C4-2B (cell line): ENCODE measurements around the gene CERKL.

Experiments
- H3K27ac ChIP-seq: fragments of 450-650 bp; 2 replicates; pipeline ENCODE4 v1.5.1; 2017
- ZFX ChIP-seq: fragments of 450-650 bp; IDR thresholded peaks from 2 replicates; pipeline ENCODE4 v1.6.1; 2017
- TF ChIP-seq, protein P1 (sequence below): fragments of 450-650 bp; conservative IDR thresholded peaks from 2 replicates; pipeline ENCODE4 v1.5.1; 2017; ENCODE audit warnings: mild to moderate bottlenecking

The CERKL gene

DNA sequence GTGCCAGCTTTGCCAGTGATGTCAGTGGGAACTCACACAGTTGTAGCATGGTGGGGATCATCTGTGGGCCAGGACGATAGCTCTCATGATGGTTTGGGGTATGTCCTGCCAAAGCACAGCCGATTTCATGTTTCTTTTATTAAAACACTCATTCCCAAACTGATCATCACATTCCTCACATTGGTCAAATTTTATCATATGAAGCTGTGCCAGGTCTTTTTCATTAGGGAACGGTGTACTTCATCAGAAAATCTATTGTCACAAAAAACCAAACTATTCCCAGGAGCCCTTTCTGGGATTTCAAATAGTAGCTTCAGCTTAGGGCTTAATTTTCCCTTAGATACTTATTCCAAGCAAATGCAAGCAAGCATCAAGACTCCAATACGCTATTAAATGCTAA is 157.7 kb downstream of the CERKL start:
- no peak overlapping the region for H3K27ac ChIP-seq
- TF ChIP-seq, protein P1, sequence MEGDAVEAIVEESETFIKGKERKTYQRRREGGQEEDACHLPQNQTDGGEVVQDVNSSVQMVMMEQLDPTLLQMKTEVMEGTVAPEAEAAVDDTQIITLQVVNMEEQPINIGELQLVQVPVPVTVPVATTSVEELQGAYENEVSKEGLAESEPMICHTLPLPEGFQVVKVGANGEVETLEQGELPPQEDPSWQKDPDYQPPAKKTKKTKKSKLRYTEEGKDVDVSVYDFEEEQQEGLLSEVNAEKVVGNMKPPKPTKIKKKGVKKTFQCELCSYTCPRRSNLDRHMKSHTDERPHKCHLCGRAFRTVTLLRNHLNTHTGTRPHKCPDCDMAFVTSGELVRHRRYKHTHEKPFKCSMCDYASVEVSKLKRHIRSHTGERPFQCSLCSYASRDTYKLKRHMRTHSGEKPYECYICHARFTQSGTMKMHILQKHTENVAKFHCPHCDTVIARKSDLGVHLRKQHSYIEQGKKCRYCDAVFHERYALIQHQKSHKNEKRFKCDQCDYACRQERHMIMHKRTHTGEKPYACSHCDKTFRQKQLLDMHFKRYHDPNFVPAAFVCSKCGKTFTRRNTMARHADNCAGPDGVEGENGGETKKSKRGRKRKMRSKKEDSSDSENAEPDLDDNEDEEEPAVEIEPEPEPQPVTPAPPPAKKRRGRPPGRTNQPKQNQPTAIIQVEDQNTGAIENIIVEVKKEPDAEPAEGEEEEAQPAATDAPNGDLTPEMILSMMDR, result no peak
- TF ChIP-seq ZFX, result no peak
